Activated B cell treated with CpG ODN at 0.5 μM for 24 hours (primary cell): ENCODE results near the gene DDX46. TPM values are rescaled to one million over a fixed set of nuclear protein-coding genes. Genes with fewer than 3 reads are reported as not detected.

ENCODE experiments used
- ATAC-seq: fragments of 200-7000 bp; cut with Tn5 transposase; one replicate; pipeline ENCODE4 v1.10.0; 2021; ENCODE audit warnings: low read depth, mild to moderate bottlenecking, moderate library complexity
- CTCF ChIA-PET: fragments of 350-600 bp; sonication (Branson Sonifier 250); formaldehyde crosslinking; loops from one replicate; lab custom pipeline; 2021; ENCODE audit warnings: antibody characterized with exemption; lab: Charles Lee
- POLR2A ChIA-PET: fragments of 350-600 bp; sonication (Branson Sonifier 250); formaldehyde crosslinking; loops from one replicate; lab custom pipeline; 2021; ENCODE audit warnings: antibody characterized with exemption; lab: Charles Lee
- DNase-seq: peaks from one replicate; pipeline ENCODE4 v3.0.0; 2022
- H3K27ac Mint-ChIP-seq: one replicate; pipeline ENCODE4 v1.8.0; 2020; ENCODE audit warnings: mixed read lengths
- H3K27me3 Mint-ChIP-seq: one replicate; pipeline ENCODE4 v1.8.0; 2021; ENCODE audit warnings: mixed read lengths
- H3K36me3 Mint-ChIP-seq: one replicate; pipeline ENCODE4 v1.8.0; 2021; ENCODE audit warnings: low read depth, mixed read lengths
- H3K4me1 Mint-ChIP-seq: one replicate; pipeline ENCODE4 v1.8.0; 2021; ENCODE audit warnings: mixed read lengths
- H3K4me3 Mint-ChIP-seq: one replicate; pipeline ENCODE4 v1.8.0; 2020; ENCODE audit warnings: mild to moderate bottlenecking, mixed read lengths
- H3K9me3 Mint-ChIP-seq: one replicate; pipeline ENCODE4 v1.8.0; 2020; ENCODE audit warnings: mixed read lengths
- intact Hi-C: fragments of 100-400 bp; cut with micrococcal nuclease; formaldehyde crosslinking; loops from one replicate; pipeline ENCODE4 v1.15.1; 2024
- total RNA-seq: library from RNA; stranded (reverse); gene quantifications from 2 replicates; pipeline ENCODE4 v1.2.3, GENCODE V29; 2022
- TF ChIP-seq, protein P1 (sequence below): fragments of 200-600 bp; IDR thresholded peaks from one replicate; pipeline ENCODE4 v1.8.0; 2022; ENCODE audit warnings: antibody characterized with exemption, mild to moderate bottlenecking

Gene DDX46
- total RNA-seq, 1 donor from 2014 or later, result 74.1 TPM

DNA sequence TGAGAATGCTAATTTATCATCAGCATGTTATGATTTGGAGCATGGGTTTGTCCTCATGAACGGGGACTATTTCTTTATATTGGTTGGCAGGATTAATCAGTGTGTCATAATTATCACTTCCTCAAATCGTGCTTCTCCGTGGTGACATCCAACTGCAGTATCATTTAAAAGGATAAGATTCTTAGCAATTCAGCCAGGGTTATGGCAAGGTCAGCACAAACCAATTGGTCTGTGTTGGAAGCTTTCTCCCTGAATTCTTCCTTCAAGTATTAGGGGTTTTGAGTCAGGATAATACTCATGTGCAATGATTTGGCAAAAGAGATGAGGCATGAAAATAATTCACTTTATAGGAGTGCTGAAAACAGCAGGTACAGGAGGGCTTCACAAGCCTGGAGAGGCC, 25.8 kb upstream of the DDX46 start:
- Mint-ChIP-seq H3K36me3 (no peaks in the 10 kb centered on the region), H3K4me3 (no peak overlapping the region), H3K4me1 (peaks cover 15% of the 10 kb centered on the region), H3K9me3 (no peaks in the 10 kb centered on the region), H3K27me3 (no peaks in the 10 kb centered on the region), H3K27ac (no peak overlapping the region)
- ChIA-PET CTCF (no interaction called here), POLR2A (no interaction called here)
- TF ChIP-seq, protein P1, sequence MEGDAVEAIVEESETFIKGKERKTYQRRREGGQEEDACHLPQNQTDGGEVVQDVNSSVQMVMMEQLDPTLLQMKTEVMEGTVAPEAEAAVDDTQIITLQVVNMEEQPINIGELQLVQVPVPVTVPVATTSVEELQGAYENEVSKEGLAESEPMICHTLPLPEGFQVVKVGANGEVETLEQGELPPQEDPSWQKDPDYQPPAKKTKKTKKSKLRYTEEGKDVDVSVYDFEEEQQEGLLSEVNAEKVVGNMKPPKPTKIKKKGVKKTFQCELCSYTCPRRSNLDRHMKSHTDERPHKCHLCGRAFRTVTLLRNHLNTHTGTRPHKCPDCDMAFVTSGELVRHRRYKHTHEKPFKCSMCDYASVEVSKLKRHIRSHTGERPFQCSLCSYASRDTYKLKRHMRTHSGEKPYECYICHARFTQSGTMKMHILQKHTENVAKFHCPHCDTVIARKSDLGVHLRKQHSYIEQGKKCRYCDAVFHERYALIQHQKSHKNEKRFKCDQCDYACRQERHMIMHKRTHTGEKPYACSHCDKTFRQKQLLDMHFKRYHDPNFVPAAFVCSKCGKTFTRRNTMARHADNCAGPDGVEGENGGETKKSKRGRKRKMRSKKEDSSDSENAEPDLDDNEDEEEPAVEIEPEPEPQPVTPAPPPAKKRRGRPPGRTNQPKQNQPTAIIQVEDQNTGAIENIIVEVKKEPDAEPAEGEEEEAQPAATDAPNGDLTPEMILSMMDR, result no peak
- intact Hi-C loops, result loop anchor here (10.0 kb wide), 2 partner anchors 428 to 728 kb away; partner anchors contain the start of gene VDAC1
- DNase-seq (no peak), ATAC-seq (no peak)

- DNase-seq (no peak), ATAC-seq (no peak)
- Mint-ChIP-seq H3K27me3 (no peaks in the 10 kb centered on the region), H3K4me3 (no peak overlapping the region), H3K4me1 (peaks cover 29% of the 10 kb centered on the region), H3K27ac (no peak overlapping the region), H3K9me3 (no peaks in the 10 kb centered on the region), H3K36me3 (peaks cover 6% of the 10 kb centered on the region)
- intact Hi-C loops, result loop anchor here (5.0 to 10.0 kb wide), 3 partner anchors 208 to 730 kb away; partner anchors contain the start of genes JADE2 and VDAC1
- CTCF ChIA-PET, result interaction anchor here (1.0 kb wide), 2 partner anchors 148 to 169 kb away, joined by 3 to 4 read pairs; partner anchors contain the start of gene PCBD2
- POLR2A ChIA-PET, result interaction anchor here (0.7 to 5.4 kb wide), 3 partner anchors 24 to 168 kb away, joined by 3 to 55 read pairs (median 6); partner anchors contain the start of genes DDX46 and PCBD2
- TF ChIP-seq, protein P1, result no peak
These were observed 23.3 kb upstream of the DDX46 start for GRCh38 chr5:134735243-134735642.

DNA sequence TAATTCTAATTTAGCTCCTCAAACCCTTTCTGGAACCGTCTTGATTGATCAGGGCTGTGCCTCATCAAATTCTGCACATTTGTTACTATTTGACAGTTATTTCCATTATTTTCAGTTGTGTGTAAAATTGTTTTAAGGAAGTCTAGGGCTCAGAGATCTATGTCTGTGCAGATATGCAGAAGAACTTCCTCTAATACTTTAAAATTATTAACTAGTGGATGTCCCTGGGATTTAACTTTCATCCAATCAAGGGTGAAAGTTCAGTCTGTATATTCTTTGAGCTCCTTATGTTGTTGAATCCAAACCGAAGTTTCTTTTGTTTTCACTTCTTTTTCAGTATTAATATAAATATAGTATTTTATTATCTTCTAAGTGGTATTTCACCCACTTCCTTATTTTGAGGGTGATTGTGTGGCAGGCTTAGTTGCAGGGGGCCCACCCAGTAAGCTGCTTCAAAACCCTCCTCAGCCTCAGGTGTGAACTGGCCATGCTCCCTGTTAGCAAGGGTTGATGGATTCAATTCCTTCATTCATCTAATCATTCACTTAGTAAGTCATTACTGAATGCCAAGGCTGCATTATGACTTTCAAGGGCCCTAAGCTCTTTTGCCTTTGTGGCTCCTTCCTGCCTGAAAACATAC, 22.3 kb upstream of the DDX46 start:
- Mint-ChIP-seq H3K4me3 (no peak overlapping the region), H3K36me3 (peaks cover 10% of the 10 kb centered on the region), H3K4me1 (peaks cover 33% of the 10 kb centered on the region), H3K27ac (peak overlapping the region; percentile 68), H3K9me3 (no peaks in the 10 kb centered on the region), H3K27me3 (no peaks in the 10 kb centered on the region)
- DNase-seq, result no peak
- TF ChIP-seq, protein P1, result no peak
- intact Hi-C loops, result loop anchor here (2.0 to 10.0 kb wide), 4 partner anchors 209 to 731 kb away; partner anchors contain the start of genes JADE2 and VDAC1
- ChIA-PET CTCF (interaction anchor here (0.8 to 1.3 kb wide), 5 partner anchors 22 to 432 kb away, joined by 3 to 4 read pairs (median 3); partner anchors contain the start of genes DDX46 and PCBD2), POLR2A (interaction anchor here (0.6 to 5.4 kb wide), 5 partner anchors 23 to 1689 kb away, joined by 3 to 55 read pairs (median 6); partner anchors contain the start of genes DDX46, PCBD2 and UBE2B)
- ATAC-seq, result no peak

- Mint-ChIP-seq H3K27ac (peak within 1 kb of the TSS; percentile 93), H3K9me3 (no peaks in the 10 kb centered on the region), H3K4me3 (peak within 1 kb of the TSS; percentile 86), H3K27me3 (no peaks in the 10 kb centered on the region), H3K36me3 (peaks cover 13% of the 10 kb centered on the region), H3K4me1 (peaks cover 33% of the 10 kb centered on the region)
- DNase-seq (peak; percentile 94), ATAC-seq (peak; percentile 97)
- intact Hi-C loops, result loop anchor here (1.0 to 10.0 kb wide), 13 partner anchors 20 to 734 kb away; partner anchors contain the start of genes C5orf24, DDX46, JADE2 and PCBD2
- TF ChIP-seq, protein P1, result no peak
- CTCF ChIA-PET, result interaction anchor here (0.6 to 2.5 kb wide), 12 partner anchors 19 to 452 kb away, joined by 3 to 17 read pairs (median 4); partner anchors contain the start of genes C5orf24, DDX46 and PCBD2
- POLR2A ChIA-PET, result interaction anchor here (0.6 to 5.4 kb wide), 15 partner anchors 9 to 1818 kb away, joined by 3 to 55 read pairs (median 6); partner anchors contain the start of genes AFF4, C5orf24, CDKN2AIPNL and DDX46
These were observed 20.2 kb upstream of the DDX46 start, which contains the start of gene CAMLG for GRCh38 chr5:134738133-134738962. Gene CAMLG, plus strand, starts transcription at chr5:134738548. Its CDS starts 73 bp downstream, at chr5:134738621.
